Ishikawa (cell line): ENCODE data around the gene MRFAP1.
A peak's percentile ranks its signal among the peaks of the same experiment; 100 is the strongest.

Experiments
- CEBPB ChIP-seq: IDR thresholded peaks from 2 replicates; pipeline ENCODE4 v1.6.1; 2012
- CREB1 ChIP-seq: IDR thresholded peaks from 2 replicates; pipeline ENCODE4 v1.6.1; 2012; ENCODE audit warnings: low read depth
- EGR1 ChIP-seq: IDR thresholded peaks from 2 replicates; pipeline ENCODE4 v1.6.1; 2012
- EP300 ChIP-seq: IDR thresholded peaks from 2 replicates; pipeline ENCODE4 v1.6.1; 2012; ENCODE audit warnings: borderline replicate concordance
- FOXM1 ChIP-seq: IDR thresholded peaks from 2 replicates; pipeline ENCODE4 v1.6.1; 2012; ENCODE audit warnings: low read depth, borderline replicate concordance
- NFIC ChIP-seq: IDR thresholded peaks from 2 replicates; pipeline ENCODE4 v1.6.1; 2012
- RAD21 ChIP-seq: IDR thresholded peaks from 2 replicates; pipeline ENCODE4 v1.6.1; 2012; ENCODE audit warnings: low read depth
- TAF1 ChIP-seq: IDR thresholded peaks from 2 replicates; pipeline ENCODE4 v1.6.1; 2012; ENCODE audit warnings: low read depth, mild to moderate bottlenecking
- TCF12 ChIP-seq: IDR thresholded peaks from 2 replicates; pipeline ENCODE4 v1.6.1; 2012; ENCODE audit warnings: low read depth
- TEAD4 ChIP-seq: IDR thresholded peaks from 2 replicates; pipeline ENCODE4 v1.6.1; 2012
- YY1 ChIP-seq: IDR thresholded peaks from 2 replicates; pipeline ENCODE4 v1.6.1; 2012; ENCODE audit warnings: low read depth
- ZBTB7A ChIP-seq: IDR thresholded peaks from 2 replicates; pipeline ENCODE4 v1.6.1; 2012; ENCODE audit warnings: low read depth
- TF ChIP-seq, protein P1 (sequence below): IDR thresholded peaks from 2 replicates; pipeline ENCODE4 v1.6.1; 2012
- TF ChIP-seq, protein P2 (sequence below): IDR thresholded peaks from 2 replicates; pipeline ENCODE4 v1.6.1; 2012
- TF ChIP-seq, protein P3 (sequence below): IDR thresholded peaks from 2 replicates; pipeline ENCODE4 v1.6.1; 2012; ENCODE audit warnings: low read depth, mild to moderate bottlenecking

Gene MRFAP1

DNA sequence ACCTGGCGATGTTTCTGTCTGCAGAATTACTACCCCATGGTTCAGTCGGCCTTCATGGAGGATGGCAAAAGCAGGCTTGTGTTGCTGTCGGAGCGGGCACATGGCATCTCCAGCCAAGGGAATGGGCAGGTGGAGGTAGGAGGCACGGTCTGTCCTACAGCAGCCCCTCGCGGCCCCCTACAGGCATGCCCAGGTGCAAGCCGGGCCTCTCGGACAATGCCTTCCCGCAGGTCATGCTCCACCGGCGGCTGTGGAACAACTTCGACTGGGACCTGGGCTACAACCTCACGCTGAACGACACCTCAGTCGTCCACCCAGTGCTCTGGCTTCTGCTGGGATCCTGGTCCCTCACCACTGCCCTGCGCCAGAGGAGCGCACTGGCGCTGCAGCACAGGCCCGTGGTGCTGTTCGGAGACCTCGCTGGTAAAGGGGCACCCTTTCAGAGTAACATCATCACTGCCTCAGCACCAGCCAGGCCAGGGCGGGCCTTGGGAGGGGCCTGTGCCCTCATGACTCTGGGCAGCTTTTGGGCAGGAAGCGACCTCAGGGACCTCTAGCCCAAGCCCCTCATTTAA lies 29.5 kb upstream of the MRFAP1 start:
- TF ChIP-seq CEBPB (no peak), FOXM1 (no peak), RAD21 (no peak), CREB1 (no peak)

DNA sequence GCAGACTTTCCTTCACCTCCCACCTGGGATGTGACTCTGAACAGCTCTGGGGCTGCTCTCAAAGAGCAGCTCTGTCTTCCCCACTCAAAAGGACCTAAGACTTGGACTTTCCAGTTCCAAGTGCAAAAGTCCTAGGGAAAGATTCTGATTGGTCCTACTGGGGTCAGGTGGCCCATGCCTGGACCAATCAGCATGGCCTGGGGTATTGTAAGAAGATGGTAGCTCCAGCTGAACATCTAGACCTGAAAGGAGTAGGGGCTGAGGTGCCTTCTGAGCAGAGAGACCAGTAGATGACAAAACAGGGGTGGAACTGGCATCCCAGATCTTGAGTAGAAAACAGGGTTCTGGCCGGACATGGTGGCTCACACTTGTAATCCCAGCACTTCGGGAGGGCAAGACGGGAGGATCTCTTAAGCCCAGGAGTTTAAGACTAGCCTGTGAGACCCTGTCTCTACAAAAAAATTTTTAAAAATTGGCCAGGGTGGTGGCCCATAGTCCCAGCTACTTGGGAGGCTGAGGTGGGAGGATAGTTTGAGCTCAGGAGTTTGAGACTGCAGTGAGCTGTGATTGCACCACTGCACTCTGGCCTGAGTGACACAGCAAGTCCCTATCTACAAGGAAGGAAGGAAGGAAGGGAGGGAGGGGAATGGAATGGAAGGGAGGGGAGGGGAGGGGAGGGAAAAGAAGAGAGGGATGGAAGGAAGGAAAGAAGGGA lies 27.4 kb upstream of the MRFAP1 start:
- TF ChIP-seq, protein P1, sequence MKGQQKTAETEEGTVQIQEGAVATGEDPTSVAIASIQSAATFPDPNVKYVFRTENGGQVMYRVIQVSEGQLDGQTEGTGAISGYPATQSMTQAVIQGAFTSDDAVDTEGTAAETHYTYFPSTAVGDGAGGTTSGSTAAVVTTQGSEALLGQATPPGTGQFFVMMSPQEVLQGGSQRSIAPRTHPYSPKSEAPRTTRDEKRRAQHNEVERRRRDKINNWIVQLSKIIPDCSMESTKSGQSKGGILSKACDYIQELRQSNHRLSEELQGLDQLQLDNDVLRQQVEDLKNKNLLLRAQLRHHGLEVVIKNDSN: peak; percentile 83
- no peak for TF ChIP-seq FOXM1

DNA sequence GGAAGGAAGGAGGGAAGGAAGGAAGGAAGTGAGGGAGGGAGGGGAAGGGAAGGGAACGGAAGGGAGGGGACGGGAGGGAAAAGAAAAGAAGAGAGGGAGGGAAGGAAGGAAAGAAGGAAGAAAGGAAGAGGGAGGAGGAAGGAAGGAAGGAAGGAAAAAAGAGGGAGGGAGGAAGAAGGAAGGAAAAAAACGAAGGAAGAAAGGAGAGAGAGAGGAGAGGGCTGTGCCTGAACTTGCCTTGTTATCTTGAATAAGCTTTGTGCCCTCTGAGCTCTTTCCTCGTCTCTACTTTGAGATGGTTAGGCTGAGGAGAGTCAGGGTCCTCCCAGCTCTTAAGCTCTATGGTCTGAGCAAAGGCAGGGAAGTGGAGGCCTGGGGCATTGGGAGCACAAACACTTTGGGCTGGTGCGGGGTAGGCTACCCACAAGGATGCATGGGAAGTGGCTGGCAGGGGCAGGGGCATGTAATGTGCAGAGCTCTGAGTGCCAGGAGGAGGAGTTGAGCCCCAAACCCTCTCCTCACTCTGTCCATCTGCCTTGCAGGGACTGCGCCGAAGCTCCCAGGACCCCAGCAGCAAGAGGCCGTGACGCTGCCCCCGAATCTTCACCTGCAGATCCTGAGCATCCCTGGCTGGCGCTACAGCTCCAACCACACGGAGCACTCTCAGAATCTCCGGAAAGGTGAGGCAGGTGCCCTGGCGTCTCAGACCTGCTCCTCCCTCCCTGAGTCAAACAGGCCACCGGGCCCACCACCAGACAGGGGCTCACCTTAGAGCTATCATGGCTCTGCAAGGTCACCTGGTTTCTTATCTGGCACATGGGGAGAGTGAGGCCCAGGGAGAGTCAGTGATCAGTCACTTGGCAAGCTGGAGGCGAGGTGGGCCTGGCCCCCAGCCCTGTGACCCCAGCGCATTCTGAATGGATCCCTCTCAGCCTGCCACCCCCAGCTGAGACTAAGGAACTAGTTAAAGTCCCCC lies 26.5 kb upstream of the MRFAP1 start:
- TF ChIP-seq EP300 (no peak), ZBTB7A (no peak), RAD21 (no peak), EGR1 (no peak), YY1 (no peak), CREB1 (no peak), FOXM1 (no peak), TEAD4 (no peak), NFIC (no peak), TAF1 (no peak)
- TF ChIP-seq, protein P1: no peak

DNA sequence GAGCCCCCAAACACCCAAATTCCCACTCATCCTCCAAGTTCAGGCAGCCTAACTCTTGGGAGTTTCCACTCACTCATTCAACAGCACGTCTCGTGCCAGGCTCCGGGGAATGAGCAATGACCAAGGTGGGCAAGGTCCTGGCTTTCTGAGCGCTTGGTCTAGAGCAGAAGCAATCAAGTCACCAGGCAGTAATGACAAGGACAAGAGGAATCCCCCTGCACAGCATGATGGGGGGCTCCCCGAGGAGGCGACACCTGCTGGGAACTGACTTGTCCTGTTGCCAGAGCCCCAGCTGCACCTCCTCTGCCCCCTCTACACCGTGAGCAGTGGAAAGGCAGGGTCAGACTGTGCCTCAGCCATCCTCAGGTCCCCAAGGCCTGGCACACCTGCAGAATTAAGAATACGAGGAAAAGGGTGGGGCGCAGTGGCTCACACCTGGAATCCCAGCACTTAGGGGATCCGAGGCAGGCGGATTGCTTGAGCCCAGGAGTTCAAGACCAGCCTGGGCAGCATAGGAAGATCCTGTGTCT lies 25.7 kb upstream of the MRFAP1 start:
- TF ChIP-seq EP300 (no peak), RAD21 (no peak), NFIC (no peak), YY1 (no peak)

DNA sequence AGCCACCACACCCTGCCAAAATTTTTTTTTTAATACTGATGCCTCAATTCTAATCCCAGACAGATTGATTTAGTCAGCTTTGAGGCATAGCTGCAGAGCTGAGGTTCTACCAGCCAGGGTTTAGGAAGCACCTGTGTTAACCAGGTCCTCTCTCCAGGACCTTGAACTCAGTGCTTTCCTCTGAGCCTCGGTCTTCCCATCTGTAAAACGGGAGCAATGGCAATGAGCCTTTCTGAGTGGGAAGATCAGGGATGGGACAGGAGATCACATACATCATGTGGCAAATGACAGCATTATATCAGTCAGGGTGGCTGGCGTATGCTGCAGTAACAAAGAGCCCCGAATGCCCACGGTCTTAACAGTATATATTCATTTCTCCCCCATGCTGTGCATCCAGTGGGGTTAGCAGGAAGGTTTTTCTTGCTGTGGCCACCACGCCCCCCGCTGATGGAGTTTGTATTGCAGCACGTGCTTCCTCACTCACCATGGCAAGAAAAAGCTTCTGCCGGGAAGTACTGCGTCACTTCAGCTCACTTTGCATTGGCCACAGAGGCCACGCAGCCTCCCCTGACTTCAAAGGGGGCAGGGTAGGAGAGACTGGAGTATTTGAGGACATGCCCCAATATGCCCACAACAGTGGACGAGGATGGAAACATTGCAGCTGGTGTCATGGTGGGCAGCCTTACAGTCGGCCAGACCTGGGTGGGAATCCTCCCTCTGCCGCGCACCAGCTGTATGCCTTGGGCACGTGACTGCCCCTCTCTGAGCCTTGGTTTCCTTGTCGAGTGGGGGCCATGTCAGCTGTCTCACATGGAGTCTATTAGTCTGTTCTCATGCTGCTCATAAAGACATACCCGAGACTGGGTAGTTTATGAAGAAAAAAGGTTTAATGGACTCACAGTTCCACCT lies 24.1 kb upstream of the MRFAP1 start:
- no peak for TF ChIP-seq FOXM1
- TF ChIP-seq, protein P2, sequence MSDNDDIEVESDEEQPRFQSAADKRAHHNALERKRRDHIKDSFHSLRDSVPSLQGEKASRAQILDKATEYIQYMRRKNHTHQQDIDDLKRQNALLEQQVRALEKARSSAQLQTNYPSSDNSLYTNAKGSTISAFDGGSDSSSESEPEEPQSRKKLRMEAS: no peak
- TF ChIP-seq, protein P3, sequence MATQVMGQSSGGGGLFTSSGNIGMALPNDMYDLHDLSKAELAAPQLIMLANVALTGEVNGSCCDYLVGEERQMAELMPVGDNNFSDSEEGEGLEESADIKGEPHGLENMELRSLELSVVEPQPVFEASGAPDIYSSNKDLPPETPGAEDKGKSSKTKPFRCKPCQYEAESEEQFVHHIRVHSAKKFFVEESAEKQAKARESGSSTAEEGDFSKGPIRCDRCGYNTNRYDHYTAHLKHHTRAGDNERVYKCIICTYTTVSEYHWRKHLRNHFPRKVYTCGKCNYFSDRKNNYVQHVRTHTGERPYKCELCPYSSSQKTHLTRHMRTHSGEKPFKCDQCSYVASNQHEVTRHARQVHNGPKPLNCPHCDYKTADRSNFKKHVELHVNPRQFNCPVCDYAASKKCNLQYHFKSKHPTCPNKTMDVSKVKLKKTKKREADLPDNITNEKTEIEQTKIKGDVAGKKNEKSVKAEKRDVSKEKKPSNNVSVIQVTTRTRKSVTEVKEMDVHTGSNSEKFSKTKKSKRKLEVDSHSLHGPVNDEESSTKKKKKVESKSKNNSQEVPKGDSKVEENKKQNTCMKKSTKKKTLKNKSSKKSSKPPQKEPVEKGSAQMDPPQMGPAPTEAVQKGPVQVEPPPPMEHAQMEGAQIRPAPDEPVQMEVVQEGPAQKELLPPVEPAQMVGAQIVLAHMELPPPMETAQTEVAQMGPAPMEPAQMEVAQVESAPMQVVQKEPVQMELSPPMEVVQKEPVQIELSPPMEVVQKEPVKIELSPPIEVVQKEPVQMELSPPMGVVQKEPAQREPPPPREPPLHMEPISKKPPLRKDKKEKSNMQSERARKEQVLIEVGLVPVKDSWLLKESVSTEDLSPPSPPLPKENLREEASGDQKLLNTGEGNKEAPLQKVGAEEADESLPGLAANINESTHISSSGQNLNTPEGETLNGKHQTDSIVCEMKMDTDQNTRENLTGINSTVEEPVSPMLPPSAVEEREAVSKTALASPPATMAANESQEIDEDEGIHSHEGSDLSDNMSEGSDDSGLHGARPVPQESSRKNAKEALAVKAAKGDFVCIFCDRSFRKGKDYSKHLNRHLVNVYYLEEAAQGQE: no peak
- no peak for TF ChIP-seq TCF12
- TF ChIP-seq EP300: no peak
- no peak for TF ChIP-seq TEAD4
- TF ChIP-seq TAF1: no peak
- no peak for TF ChIP-seq CREB1
- TF ChIP-seq, protein P1: no peak

DNA sequence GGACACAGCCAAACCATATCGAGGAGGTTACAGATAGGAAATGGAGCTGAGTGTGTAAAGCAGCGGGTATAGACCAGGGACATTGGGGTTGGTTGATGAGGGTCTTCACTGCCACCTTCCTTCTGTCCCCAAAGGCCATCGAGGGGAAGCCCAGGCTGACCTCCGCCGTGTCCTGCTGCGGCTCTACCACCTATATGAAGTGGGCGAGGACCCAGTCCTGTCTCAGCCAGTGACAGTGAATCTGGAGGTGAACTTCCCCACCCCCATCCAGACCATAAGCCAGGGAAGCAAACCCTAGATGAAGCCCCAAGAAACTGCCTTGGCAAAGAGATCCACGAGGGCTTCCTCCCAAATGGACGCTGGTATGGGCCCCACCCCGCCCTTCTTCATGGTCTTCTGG lies 23.2 kb upstream of the MRFAP1 start:
- TF ChIP-seq TEAD4 (no peak), EGR1 (no peak)
- TF ChIP-seq, protein P2: no peak
